ENCODE results near the gene SLC24A4.

DNA sequence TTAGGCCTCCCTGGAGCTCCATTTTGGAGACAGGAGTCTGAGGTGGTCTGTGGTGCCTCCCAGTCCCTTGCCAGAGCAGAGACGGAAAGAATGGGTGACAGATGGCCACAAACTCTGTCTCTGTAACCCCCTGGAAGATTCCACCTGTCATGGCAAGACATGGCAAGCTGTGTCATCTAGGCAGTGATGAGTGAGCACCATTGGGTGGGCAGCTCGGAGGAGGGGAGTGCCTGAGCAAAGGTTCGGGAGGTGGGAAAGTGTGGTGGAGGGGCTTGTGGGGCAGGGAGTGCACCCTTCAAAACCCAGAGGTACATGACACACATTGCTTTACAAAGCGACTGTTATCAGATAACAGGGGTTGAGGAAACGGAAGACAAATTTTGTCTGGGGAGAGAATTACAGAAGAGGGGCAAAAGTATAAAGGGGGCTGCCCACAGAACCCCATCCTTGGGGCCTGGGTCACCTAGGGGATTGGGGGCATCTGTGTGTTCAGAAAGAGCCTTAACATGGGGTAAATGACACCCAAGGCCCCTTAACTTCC lies 194.1 kb downstream of the SLC24A4 start:
- TF ChIP-seq CTCF (IDR thresholded peaks at IDR 0.05; ENCODE audit: extremely low read depth in 1 of 2, insufficient read depth in 1 of 2, low read depth in 1 of 2, low read length in 2 of 2): no peak
- no peak for TF ChIP-seq POLR2A (IDR thresholded peaks at IDR 0.05; ENCODE audit: low read depth, low read length)
- TF ChIP-seq POLR2AphosphoS5 (IDR thresholded peaks at IDR 0.05; ENCODE audit: insufficient read depth, low read depth, low read length): no peak
- no peak for TF ChIP-seq JUN (IDR thresholded peaks at IDR 0.05; ENCODE audit: borderline replicate concordance, insufficient read depth, insufficient read length, low read depth)
- TF ChIP-seq EZH2 (IDR thresholded peaks at IDR 0.05; ENCODE audit: borderline replicate concordance, low read depth, low read length, severe bottlenecking): no peak
- no peak for TF ChIP-seq MAX (IDR thresholded peaks at IDR 0.05; ENCODE audit: insufficient read depth, insufficient read length)
- TF ChIP-seq MYC (IDR thresholded peaks at IDR 0.05; ENCODE audit: low read depth, low read length): no peak

Data from endothelial cell of umbilical vein (primary cell).